Keratinocyte (primary cell): Measurements from ENCODE around the gene OR2B6.

Source experiments
- EZH2 ChIP-seq: IDR thresholded peaks from one replicate; pipeline ENCODE4 v1.6.1; 2012; ENCODE audit warnings: inconsistent platforms, mild to moderate bottlenecking, low read length, moderate library complexity
- TF ChIP-seq, protein P1 (sequence below), 3 experiments: IDR thresholded peaks in 1 of 3; conservative IDR thresholded peaks in 1 of 3; optimal IDR thresholded peaks in 1 of 3; 2 replicates in 2 of 3; 3 replicates in 1 of 3; pipeline versions ENCODE3 to v1.5.1; 2011; ENCODE audit warnings: low read length in 3 of 3, mild to moderate bottlenecking in 3 of 3, moderate library complexity in 2 of 3, control low read depth in 1 of 3, inconsistent platforms in 1 of 3; ENCODE audit not compliant: insufficient read depth in 2 of 3; ENCODE audit errors: extremely low read depth in 1 of 3

DNA sequence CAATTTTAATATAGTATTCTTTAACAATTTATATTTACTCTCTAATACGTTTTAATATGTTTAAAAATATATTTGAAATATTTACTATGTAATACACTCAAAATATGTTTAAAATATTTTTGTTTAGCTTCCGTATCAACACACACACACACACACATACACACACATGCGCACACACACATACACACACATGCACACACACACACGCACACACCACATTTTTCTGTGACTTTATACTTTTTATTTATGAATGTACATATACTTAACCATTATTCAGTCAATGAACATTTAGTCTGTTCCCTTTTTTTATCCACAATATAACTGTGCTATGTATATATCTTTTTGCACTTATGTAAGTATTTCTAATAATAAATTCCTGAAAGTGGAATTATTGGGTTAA lies 15.7 kb downstream of the OR2B6 start:
- TF ChIP-seq, protein P1, sequence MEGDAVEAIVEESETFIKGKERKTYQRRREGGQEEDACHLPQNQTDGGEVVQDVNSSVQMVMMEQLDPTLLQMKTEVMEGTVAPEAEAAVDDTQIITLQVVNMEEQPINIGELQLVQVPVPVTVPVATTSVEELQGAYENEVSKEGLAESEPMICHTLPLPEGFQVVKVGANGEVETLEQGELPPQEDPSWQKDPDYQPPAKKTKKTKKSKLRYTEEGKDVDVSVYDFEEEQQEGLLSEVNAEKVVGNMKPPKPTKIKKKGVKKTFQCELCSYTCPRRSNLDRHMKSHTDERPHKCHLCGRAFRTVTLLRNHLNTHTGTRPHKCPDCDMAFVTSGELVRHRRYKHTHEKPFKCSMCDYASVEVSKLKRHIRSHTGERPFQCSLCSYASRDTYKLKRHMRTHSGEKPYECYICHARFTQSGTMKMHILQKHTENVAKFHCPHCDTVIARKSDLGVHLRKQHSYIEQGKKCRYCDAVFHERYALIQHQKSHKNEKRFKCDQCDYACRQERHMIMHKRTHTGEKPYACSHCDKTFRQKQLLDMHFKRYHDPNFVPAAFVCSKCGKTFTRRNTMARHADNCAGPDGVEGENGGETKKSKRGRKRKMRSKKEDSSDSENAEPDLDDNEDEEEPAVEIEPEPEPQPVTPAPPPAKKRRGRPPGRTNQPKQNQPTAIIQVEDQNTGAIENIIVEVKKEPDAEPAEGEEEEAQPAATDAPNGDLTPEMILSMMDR (optimal IDR thresholded peaks at IDR 0.05 in 1 of 3, IDR thresholded peaks at IDR 0.05 in 1 of 3, conservative IDR thresholded peaks at IDR 0.05 in 1 of 3; ENCODE audit: extremely low read depth in 1 of 3, insufficient read depth in 2 of 3, low read length in 3 of 3): no peak
- no peak for TF ChIP-seq EZH2
